ENCODE data around the gene KIAA1217.

DNA sequence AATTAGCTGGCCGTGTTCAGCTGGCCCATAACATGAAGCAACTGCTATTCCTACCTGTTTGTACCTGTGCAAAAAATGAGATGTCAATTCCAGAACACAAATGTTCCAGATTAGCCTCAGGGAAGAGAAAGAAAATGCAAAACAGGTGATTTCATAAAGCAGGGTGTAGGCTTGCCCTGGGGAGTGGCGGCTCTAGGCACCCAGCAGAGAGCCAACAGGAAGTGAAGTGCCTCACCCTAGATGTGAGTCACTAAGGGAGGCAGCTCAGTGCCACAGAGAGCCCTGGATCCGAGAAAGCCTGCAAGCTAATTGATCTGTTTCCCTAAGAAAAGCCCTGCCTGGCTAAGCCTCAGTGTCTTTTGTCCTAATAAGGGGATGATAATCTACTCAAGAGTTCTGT is 274.8 kb downstream of the KIAA1217 start:
- TF ChIP-seq POLR2AphosphoS5 (IDR thresholded peaks at IDR 0.05; ENCODE audit: low read depth, low read length) (no peak), POLR2A (IDR thresholded peaks at IDR 0.05; ENCODE audit: low read depth, low read length) (no peak), SPI1 (IDR thresholded peaks at IDR 0.05; ENCODE audit: low read depth, low read length) (no peak), TAF1 (IDR thresholded peaks at IDR 0.05; ENCODE audit: low read depth, low read length) (no peak), POU2F2 (IDR thresholded peaks at IDR 0.05; ENCODE audit: low read depth, low read length) (no peak), PAX5 (IDR thresholded peaks at IDR 0.05; ENCODE audit: insufficient read depth, low read length, severe bottlenecking) (no peak)

All from GM12891 (cell line).